ENCODE results near the gene NDUFC2.

GRCh38 chr11:78054971-78055370 lies 24.7 kb downstream of the NDUFC2 start:
- TF ChIP-seq CTCF (IDR thresholded peaks at IDR 0.05; ENCODE audit: extremely low read depth in 1 of 2, insufficient read depth in 1 of 2, low read depth in 1 of 2, low read length in 2 of 2) (no peak), POLR2AphosphoS5 (IDR thresholded peaks at IDR 0.05; ENCODE audit: insufficient read depth, low read depth, low read length) (no peak), POLR2A (IDR thresholded peaks at IDR 0.05; ENCODE audit: low read depth, low read length) (no peak), FOS (IDR thresholded peaks at IDR 0.05; ENCODE audit: borderline replicate concordance, insufficient read depth, low read length) (no peak), EZH2 (IDR thresholded peaks at IDR 0.05; ENCODE audit: borderline replicate concordance, low read depth, low read length, severe bottlenecking) (no peak), MAX (IDR thresholded peaks at IDR 0.05; ENCODE audit: insufficient read depth, insufficient read length) (no peak), JUN (IDR thresholded peaks at IDR 0.05; ENCODE audit: borderline replicate concordance, insufficient read depth, insufficient read length, low read depth) (no peak), GATA2 (IDR thresholded peaks at IDR 0.05; ENCODE audit: insufficient read depth, insufficient read length, low read depth, low read length) (no peak)

Measured in endothelial cell of umbilical vein (primary cell).